Measurements from ENCODE around the gene DYNC1LI2.

GRCh38 chr16:66751303-66751991, at the start of gene DYNC1LI2:
- TF ChIP-seq CTCF (IDR thresholded peaks at IDR 0.05 in 2 of 3, conservative IDR thresholded peaks at IDR 0.05 in 1 of 3; ENCODE audit: borderline replicate concordance in 1 of 3, insufficient read depth in 1 of 3, low read depth in 2 of 3, low read length in 2 of 3): peak; percentile 36 to 73 (median 66); a peak in 5 of 6 replicates
- TF ChIP-seq RAD21 (IDR thresholded peaks at IDR 0.05; ENCODE audit: low read depth): peak; percentile 36
- no peak for TF ChIP-seq FOSL1 (IDR thresholded peaks at IDR 0.05; ENCODE audit: low read depth)
- TF ChIP-seq ZBTB33 (IDR thresholded peaks at IDR 0.05; ENCODE audit: extremely low read depth, insufficient replicate concordance, low read length): no peak
- TF ChIP-seq POLR2A (IDR thresholded peaks at IDR 0.05; ENCODE audit: borderline replicate concordance, extremely low read depth, insufficient read depth, insufficient read length): peak; percentile 17
- peak; percentile 68; the same call in 1 of the 2 replicates for TF ChIP-seq MAX (IDR thresholded peaks at IDR 0.05)
- no peak for TF ChIP-seq EZH2phosphoT487 (IDR thresholded peaks at IDR 0.05; ENCODE audit: borderline replicate concordance)
- TF ChIP-seq REST (IDR thresholded peaks at IDR 0.05; ENCODE audit: low read depth): no peak
- no peak for TF ChIP-seq ELF1 (IDR thresholded peaks at IDR 0.05; ENCODE audit: borderline replicate concordance, low read depth)
- TF ChIP-seq YY1 (IDR thresholded peaks at IDR 0.05; ENCODE audit: extremely low read depth, insufficient replicate concordance, low read depth, low read length): peak; percentile 94
- no peak for TF ChIP-seq EZH2 (IDR thresholded peaks at IDR 0.05)
- peak; percentile 78 for TF ChIP-seq POLR2AphosphoS5 (IDR thresholded peaks at IDR 0.05; ENCODE audit: low read depth, low read length)
- no peak for TF ChIP-seq ZNF274 (IDR thresholded peaks at IDR 0.05; ENCODE audit: low read depth, low read length)
- TF ChIP-seq SIN3A (IDR thresholded peaks at IDR 0.05; ENCODE audit: low read depth): no peak

Data from HCT116 (cell line).